Glomerular visceral epithelial cell (primary cell): ENCODE results near the gene PPP1R13B.

Experiments used
- DNase-seq: peaks from one replicate; pipeline ENCODE4 v3.0.0-alpha.2; 2016; ENCODE audit errors: extremely low spot score

The PPP1R13B gene

DNA sequence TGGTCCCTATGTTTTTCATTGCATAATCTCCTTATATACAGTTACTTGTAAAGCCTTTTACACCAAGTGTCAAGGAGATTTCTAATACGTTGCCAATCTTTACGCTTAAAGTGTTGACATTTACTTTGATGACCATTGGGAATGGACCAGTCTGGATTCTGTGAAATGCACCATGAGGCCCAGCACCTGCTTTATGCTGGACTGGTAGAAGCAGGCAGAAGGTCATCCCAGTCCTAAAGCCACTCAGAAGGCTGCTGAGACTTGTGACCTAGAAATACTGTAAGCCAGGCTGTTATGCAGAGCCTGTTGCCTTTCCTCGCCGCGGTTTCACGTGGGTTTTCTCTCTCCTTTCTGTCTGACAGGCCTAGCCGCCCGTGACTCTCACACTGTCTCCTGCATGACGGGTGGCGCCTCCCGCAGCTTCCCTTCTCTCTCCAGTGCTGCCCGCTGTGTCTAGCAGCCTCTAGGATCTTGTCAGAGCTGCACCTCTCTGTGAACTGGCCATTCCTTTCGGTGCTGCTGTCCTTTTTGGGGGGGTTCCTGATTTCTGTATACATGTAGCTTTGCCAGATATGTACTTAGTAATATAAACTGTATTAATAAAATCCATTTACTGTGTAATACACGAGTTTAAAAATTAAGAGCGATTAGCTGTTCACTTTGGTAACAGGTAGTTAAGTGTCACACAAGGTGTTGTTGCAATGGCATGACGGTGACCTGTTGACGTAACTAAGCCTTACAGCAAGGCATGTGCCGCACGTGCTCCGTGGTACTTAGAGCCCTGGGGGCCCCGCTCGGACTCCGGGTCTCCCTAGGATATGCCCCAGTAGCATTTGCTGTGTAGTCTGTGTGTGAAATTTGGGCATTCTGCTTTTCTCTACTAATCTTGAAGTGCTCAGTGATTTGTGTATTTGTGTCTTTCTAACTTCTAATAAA is 161.8 kb downstream of the PPP1R13B start:
- no peak for DNase-seq

- no peak for DNase-seq
Measured at GRCh38 chr14:103684871-103685270, 162.5 kb downstream of the PPP1R13B start.

GRCh38 chr14:103684471-103684870 is 162.9 kb downstream of the PPP1R13B start:
- no peak for DNase-seq
